Upper lobe of left lung (tissue), 6 donors: Measurements from ENCODE around the gene BFSP2. TPM values are rescaled to one million over a fixed set of nuclear protein-coding genes. Genes with fewer than 3 reads are reported as not detected.
"Not testable (repeated sequence)": the region's sequence is repeated elsewhere in the genome, so short reads cannot be mapped to it uniquely, and the experiment has no call there.

Source experiments
- ATAC-seq, 2 donors: fragments of 200-7000 bp; cut with Tn5 transposase; one replicate each; pipeline ENCODE4 v1.9.1; 2022; ENCODE audit warnings: mild to moderate bottlenecking in 2 of 2, moderate library complexity in 2 of 2; ENCODE audit not compliant: low FRiP score in 2 of 2
- DNase-seq, 2 donors: peaks; one replicate each; pipeline ENCODE4 v3.0.0-alpha.2; 2019 to 2020
- H3K27ac ChIP-seq, 4 donors: fragments of 200-600 bp; sonication (generic); one replicate each; pipeline ENCODE4 v1.5.1; 2016 to 2019
- H3K27me3 ChIP-seq, 4 donors: fragments of 200-600 bp; sonication (generic); one replicate each; pipeline ENCODE4 v1.5.1; 2017 to 2019
- H3K36me3 ChIP-seq, 4 donors: fragments of 200-600 bp; sonication (generic); one replicate each; pipeline ENCODE4 v1.5.1; 2016 to 2019
- H3K4me1 ChIP-seq, 4 donors: fragments of 200-600 bp; sonication (generic); one replicate each; pipeline ENCODE4 v1.5.1; 2018 to 2019
- H3K4me3 ChIP-seq, 4 donors: fragments of 200-600 bp; sonication (generic); one replicate each; pipeline ENCODE4 v1.5.1; 2017 to 2019; ENCODE audit warnings: mild to moderate bottlenecking in 2 of 4, moderate library complexity in 1 of 4
- H3K9me3 ChIP-seq, 4 donors: fragments of 200-600 bp; sonication (generic); one replicate each; pipeline ENCODE4 v1.5.1; 2018 to 2019
- EP300 ChIP-seq, 4 donors: sonication (generic); formaldehyde crosslinking; IDR thresholded peaks; one replicate each; pipeline ENCODE4 v1.5.1; 2017; ENCODE audit warnings: antibody characterized with exemption in 4 of 4, control low read depth in 2 of 4
- POLR2A ChIP-seq, 4 donors: fragments of 450-650 bp; IDR thresholded peaks; one replicate each; pipeline ENCODE4 v1.5.1; 2016 to 2017; ENCODE audit warnings: antibody characterized with exemption in 4 of 4, mild to moderate bottlenecking in 2 of 4
- POLR2AphosphoS5 ChIP-seq, 2 donors: sonication (generic); formaldehyde crosslinking; IDR thresholded peaks; one replicate each; pipeline ENCODE4 v1.5.1; 2017; ENCODE audit warnings: antibody characterized with exemption in 2 of 2
- WGBS, 2 donors: methylation state at CpG; one replicate each; pipeline ENCODE4 v1.1.5; 2017 to 2018; 5-methylcytosine and 5-hydroxymethylcytosine counted together
- total RNA-seq, 6 donors: library from RNA; depleted of rRNA in 4 of 6; stranded (reverse); fragments of >200 nt in 4 of 6; gene quantifications; one replicate each; pipeline versions ENCODE4 v1.1.0 to v1.2.1, GENCODE V29; 2016 to 2021
- TF ChIP-seq, protein P1 (sequence below), 6 experiments: fragments of 450-650 bp in 4 of 6; fragments of 200-600 bp in 2 of 6; sonication (generic) in 2 of 6; IDR thresholded peaks; one replicate each; pipeline ENCODE4 v1.5.1; 2016 to 2019; ENCODE audit warnings: antibody characterized with exemption in 6 of 6
- donor health status: DM: no; HTN: no; CAD: no; lungs with moderate emphysema.
- donor health status: DM: no; HTN: yes; CAD: no; lungs with severe emphysema.

The BFSP2 gene
- total RNA-seq, 6 donors from 2014 or later, result 0.69 TPM; not detected in 5

DNA sequence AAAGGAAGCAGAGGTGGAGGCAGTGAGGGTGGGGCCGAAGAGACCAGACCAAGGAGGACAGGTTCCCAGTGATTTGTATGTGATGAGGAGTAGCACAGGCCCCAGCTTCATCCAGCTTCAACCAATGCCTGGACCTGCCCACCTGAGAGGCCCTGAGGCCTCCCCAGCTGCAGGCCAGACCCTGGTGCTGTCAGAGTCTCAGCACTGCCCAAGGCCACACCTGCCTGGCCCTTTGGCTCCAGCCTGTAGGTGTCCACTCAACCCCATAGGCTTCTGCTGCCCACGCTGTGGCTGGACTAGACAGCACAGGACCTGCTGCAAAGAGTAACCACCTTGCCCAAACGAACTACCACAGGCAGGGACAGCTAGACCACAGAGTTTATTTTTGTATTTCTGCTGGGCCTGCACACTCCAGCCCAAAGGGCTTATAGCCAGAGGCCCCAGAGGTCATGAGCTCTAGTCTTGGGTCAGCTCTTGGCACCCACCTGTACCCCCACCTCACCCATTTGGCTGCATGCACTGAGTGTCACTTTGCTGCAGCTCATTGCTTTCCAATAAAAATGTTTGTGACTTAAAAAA is 91.7 kb downstream of the BFSP2 start:
- no peaks in the 10 kb centered on the region for H3K4me1 ChIP-seq
- no peaks in the 10 kb centered on the region for H3K27me3 ChIP-seq
- DNase-seq (no peak), ATAC-seq (peak in 1 of 2 donors; percentile 16)
- no peak overlapping the region for H3K4me3 ChIP-seq
- no peak for TF ChIP-seq EP300 (IDR thresholded peaks at IDR 0.05)
- H3K9me3 ChIP-seq, result no peaks in the 10 kb centered on the region
- WGBS, 2 donors, result 79 to 93% methylated on average over 3 of the region's 3 CpGs
- no peaks in the 10 kb centered on the region for H3K36me3 ChIP-seq
- peak overlapping the region in 1 of 4 donors; percentile 47 for H3K27ac ChIP-seq

DNA sequence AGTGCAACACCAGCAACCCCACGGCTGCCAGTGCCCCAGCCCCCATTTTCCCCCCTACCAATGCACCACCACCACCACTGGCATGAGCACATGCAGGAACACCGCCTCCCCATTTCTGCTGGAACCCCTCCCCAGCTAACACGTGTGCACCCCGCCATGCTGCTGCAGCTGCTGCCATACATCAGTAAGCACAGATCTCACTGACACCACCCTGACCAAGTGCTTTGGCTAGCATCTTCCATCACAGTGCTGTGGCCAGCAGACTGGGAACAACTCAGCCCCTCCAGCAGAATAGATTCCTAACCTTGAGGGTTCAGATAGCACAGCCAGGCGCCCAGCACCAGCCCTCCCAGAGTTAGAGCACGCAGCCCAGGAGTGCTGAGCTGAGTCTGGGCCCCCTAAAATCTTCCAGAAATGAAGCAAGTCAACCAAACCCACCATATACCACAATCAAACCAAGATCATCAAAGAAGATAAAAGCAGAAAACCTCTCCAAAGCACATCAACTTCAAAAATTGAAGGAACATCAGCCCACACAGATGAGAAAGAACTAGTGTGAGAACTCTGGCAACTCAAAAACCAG is 92.4 kb downstream of the BFSP2 start:
- ATAC-seq, result no peak
- no peak for DNase-seq
- Histone ChIP-seq H3K27ac (no peak overlapping the region), H3K9me3 (no peaks in the 10 kb centered on the region), H3K27me3 (no peaks in the 10 kb centered on the region), H3K36me3 (no peaks in the 10 kb centered on the region), H3K4me1 (no peaks in the 10 kb centered on the region), H3K4me3 (no peak overlapping the region)
- WGBS, 2 donors, result 88 to 98% methylated on average over 4 to 6 of the region's 6 CpGs
- TF ChIP-seq POLR2A (IDR thresholded peaks at IDR 0.05), result no peak
- TF ChIP-seq, protein P1, sequence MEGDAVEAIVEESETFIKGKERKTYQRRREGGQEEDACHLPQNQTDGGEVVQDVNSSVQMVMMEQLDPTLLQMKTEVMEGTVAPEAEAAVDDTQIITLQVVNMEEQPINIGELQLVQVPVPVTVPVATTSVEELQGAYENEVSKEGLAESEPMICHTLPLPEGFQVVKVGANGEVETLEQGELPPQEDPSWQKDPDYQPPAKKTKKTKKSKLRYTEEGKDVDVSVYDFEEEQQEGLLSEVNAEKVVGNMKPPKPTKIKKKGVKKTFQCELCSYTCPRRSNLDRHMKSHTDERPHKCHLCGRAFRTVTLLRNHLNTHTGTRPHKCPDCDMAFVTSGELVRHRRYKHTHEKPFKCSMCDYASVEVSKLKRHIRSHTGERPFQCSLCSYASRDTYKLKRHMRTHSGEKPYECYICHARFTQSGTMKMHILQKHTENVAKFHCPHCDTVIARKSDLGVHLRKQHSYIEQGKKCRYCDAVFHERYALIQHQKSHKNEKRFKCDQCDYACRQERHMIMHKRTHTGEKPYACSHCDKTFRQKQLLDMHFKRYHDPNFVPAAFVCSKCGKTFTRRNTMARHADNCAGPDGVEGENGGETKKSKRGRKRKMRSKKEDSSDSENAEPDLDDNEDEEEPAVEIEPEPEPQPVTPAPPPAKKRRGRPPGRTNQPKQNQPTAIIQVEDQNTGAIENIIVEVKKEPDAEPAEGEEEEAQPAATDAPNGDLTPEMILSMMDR (IDR thresholded peaks at IDR 0.05), result no peak
- no peak for TF ChIP-seq EP300 (IDR thresholded peaks at IDR 0.05)
- TF ChIP-seq POLR2AphosphoS5 (IDR thresholded peaks at IDR 0.05), result no peak

DNA sequence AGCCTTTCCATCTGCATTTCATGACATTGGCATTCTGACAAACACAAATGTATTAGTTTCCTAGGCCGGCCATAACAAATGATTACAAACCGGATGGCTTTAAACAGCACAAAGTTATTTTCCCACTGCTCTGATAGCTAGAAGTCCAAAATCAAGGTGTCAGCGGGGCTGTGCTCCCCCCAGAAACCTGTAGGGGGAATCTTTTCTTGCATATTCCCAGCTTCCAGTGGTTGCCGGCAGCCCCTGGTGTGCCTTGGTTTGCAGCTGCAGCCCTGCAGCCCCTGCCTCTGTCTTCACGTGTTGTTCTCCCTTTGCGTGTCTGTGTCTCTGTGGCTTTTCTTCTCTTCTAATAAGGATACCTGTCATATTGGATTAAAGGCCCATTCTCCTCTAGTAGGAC is 94.6 kb downstream of the BFSP2 start:
- TF ChIP-seq, protein P1 (IDR thresholded peaks at IDR 0.05), result peak in 4 of 6 experiments; percentile 15 to 38 (median 23)
- TF ChIP-seq EP300 (IDR thresholded peaks at IDR 0.05), result no peak
- Histone ChIP-seq H3K9me3 (no peaks in the 10 kb centered on the region), H3K27me3 (no peaks in the 10 kb centered on the region), H3K36me3 (no peaks in the 10 kb centered on the region), H3K27ac (no peak overlapping the region), H3K4me3 (no peak overlapping the region), H3K4me1 (no peaks in the 10 kb centered on the region)
- DNase-seq, result no peak
- 68% methylated on average over 6 of the region's 6 CpGs for WGBS, 2 donors
- ATAC-seq, result no peak

DNA sequence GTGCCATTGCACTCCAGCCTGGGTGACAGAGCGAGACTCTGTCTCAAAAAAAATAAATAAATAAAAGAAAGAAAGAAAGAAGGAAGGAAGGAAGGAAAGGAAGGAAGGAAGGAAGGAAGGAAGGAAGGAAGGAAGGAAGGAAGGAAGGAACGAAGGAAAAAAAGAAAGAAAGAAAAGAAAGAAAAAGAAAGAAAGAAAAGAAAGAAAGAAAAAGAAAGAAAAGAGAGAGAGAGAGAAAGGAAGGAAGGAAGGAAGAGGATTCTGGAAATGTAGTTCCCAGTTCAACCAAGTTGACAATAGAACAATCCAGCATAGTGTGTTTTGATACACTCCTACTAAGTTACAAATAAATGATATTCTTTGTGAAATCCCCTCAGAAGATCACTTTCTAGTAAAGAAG is 102.7 kb downstream of the BFSP2 start:
- H3K4me1 ChIP-seq, result peaks cover 0 to 12% (median 9%) of the 10 kb centered on the region in 4 donors
- not testable (repeated sequence) for H3K9me3 ChIP-seq, H3K36me3 ChIP-seq, H3K4me3 ChIP-seq, ATAC-seq, H3K27me3 ChIP-seq, H3K27ac ChIP-seq, DNase-seq
- 100% methylated on average over 1 of the region's 2 CpGs for WGBS, 2 donors

DNA sequence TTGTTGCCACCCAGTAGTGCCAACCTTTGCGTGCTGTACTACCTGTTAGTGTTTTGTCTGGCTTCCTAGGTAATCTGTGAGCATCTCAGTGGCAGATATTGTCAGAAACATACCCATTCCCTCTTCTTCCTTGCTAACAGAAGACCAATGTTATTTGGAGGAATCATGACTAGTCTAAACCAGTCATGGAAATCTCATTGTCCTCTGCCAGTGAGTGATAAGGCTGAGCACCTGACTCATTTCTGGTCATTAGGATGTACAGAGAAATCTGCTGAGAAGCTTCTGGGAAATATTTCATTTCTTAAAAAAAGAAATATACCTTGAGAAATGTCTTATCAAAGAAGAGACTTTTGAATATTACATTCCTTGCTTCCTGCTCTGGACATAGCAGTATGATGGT is 103.6 kb downstream of the BFSP2 start:
- H3K27me3 ChIP-seq, result no peaks in the 10 kb centered on the region
- H3K9me3 ChIP-seq, result no peaks in the 10 kb centered on the region
- DNase-seq (no peak), ATAC-seq (no peak)
- TF ChIP-seq, protein P1 (IDR thresholded peaks at IDR 0.05), result no peak
- no peak for TF ChIP-seq POLR2A (IDR thresholded peaks at IDR 0.05)
- TF ChIP-seq POLR2AphosphoS5 (IDR thresholded peaks at IDR 0.05), result no peak
- no peak for TF ChIP-seq EP300 (IDR thresholded peaks at IDR 0.05)
- no peaks in the 10 kb centered on the region for H3K36me3 ChIP-seq
- peaks cover 0 to 12% (median 9%) of the 10 kb centered on the region in 4 donors for H3K4me1 ChIP-seq
- WGBS, 2 donors, result 63 to 95% methylated on average over 1 of the region's 1 CpG
- H3K4me3 ChIP-seq, result no peak overlapping the region
- no peak overlapping the region for H3K27ac ChIP-seq

DNA sequence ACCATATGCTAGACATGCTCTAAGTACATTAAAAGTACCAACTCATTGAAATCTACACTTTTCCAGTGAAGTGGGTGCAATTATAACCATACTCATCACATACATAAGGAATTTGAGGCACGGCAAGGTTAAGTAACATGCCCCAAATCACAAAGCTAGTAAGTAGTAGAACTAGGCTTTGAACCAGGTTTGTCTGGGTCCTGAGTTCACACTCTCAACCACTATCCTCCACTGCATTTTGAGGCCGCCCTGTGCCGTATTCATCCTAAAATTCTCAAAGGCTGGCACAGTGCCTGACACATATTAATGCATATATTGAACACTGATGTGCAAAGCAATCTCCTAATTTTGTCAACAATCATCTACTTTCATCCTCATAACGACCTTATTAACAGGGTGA is 104.9 kb downstream of the BFSP2 start:
- DNase-seq, result no peak
- Histone ChIP-seq H3K36me3 (no peaks in the 10 kb centered on the region), H3K4me1 (peaks cover 0 to 12% (median 9%) of the 10 kb centered on the region in 4 donors), H3K9me3 (no peaks in the 10 kb centered on the region), H3K4me3 (no peak overlapping the region), H3K27ac (no peak overlapping the region), H3K27me3 (no peaks in the 10 kb centered on the region)
- ATAC-seq, result no peak
- WGBS, 2 donors, result 88 to 93% methylated on average over 4 of the region's 4 CpGs
- TF ChIP-seq, protein P1 (IDR thresholded peaks at IDR 0.05), result no peak
- TF ChIP-seq EP300 (IDR thresholded peaks at IDR 0.05), result no peak
- no peak for TF ChIP-seq POLR2AphosphoS5 (IDR thresholded peaks at IDR 0.05)
- no peak for TF ChIP-seq POLR2A (IDR thresholded peaks at IDR 0.05)
